NCI-H524 treated with DMSO at 0.1 percent for 48 hours (cell line): ENCODE measurements around the gene SPTB.

Experiments used
- DNase-seq: peaks from one replicate; lab custom pipeline; 2025; lab: John Stamatoyannopoulos, UW

Gene SPTB

GRCh38 chr14:64748995-64749714, 130.6 kb downstream of the SPTB start:
- DNase-seq: no peak

- no peak for DNase-seq
Measured at GRCh38 chr14:64748521-64748920, 131.2 kb downstream of the SPTB start.

GRCh38 chr14:64747327-64747726, 132.4 kb downstream of the SPTB start:
- no peak for DNase-seq

GRCh38 chr14:64746298-64747250, 133.1 kb downstream of the SPTB start:
- DNase-seq: no peak

- no peak for DNase-seq
Measured at GRCh38 chr14:64745511-64746091, 134.1 kb downstream of the SPTB start.

- no peak for DNase-seq
Measured at GRCh38 chr14:64743061-64743460, 136.6 kb downstream of the SPTB start.

- no peak for DNase-seq
Measured at GRCh38 chr14:64741961-64742360, 137.7 kb downstream of the SPTB start.

GRCh38 chr14:64741200-64741599, 138.5 kb downstream of the SPTB start:
- no peak for DNase-seq

GRCh38 chr14:64738281-64738804, 141.4 kb downstream of the SPTB start:
- no peak for DNase-seq

- no peak for DNase-seq
Measured at GRCh38 chr14:64737391-64738280, 142.1 kb downstream of the SPTB start.

GRCh38 chr14:64736271-64737169, 143.2 kb downstream of the SPTB start:
- DNase-seq: no peak

GRCh38 chr14:64734990-64735389, 144.7 kb downstream of the SPTB start:
- DNase-seq: peak; percentile 96

- DNase-seq: no peak
Measured at GRCh38 chr14:64733899-64734298, 145.8 kb downstream of the SPTB start.

GRCh38 chr14:64733321-64733720, 146.4 kb downstream of the SPTB start:
- no peak for DNase-seq

GRCh38 chr14:64732536-64733120, 147.1 kb downstream of the SPTB start:
- DNase-seq: no peak

GRCh38 chr14:64732066-64732465, 147.6 kb downstream of the SPTB start:
- DNase-seq: no peak

- DNase-seq: no peak
Measured at GRCh38 chr14:64731141-64731581, 148.5 kb downstream of the SPTB start.

GRCh38 chr14:64730681-64731080, 149.0 kb downstream of the SPTB start:
- DNase-seq: no peak

GRCh38 chr14:64730061-64730440, 149.7 kb downstream of the SPTB start:
- DNase-seq: no peak
